GM18511 (cell line): Measurements from ENCODE around the gene PAQR7.

ENCODE experiments used
- ATAC-seq: cut with Tn5 transposase; IDR thresholded peaks from one replicate; pipeline ENCODE4 v1.9.1; 2021; ENCODE audit warnings: mild to moderate bottlenecking, moderate library complexity; ENCODE audit not compliant: unreplicated experiment

The PAQR7 gene

DNA sequence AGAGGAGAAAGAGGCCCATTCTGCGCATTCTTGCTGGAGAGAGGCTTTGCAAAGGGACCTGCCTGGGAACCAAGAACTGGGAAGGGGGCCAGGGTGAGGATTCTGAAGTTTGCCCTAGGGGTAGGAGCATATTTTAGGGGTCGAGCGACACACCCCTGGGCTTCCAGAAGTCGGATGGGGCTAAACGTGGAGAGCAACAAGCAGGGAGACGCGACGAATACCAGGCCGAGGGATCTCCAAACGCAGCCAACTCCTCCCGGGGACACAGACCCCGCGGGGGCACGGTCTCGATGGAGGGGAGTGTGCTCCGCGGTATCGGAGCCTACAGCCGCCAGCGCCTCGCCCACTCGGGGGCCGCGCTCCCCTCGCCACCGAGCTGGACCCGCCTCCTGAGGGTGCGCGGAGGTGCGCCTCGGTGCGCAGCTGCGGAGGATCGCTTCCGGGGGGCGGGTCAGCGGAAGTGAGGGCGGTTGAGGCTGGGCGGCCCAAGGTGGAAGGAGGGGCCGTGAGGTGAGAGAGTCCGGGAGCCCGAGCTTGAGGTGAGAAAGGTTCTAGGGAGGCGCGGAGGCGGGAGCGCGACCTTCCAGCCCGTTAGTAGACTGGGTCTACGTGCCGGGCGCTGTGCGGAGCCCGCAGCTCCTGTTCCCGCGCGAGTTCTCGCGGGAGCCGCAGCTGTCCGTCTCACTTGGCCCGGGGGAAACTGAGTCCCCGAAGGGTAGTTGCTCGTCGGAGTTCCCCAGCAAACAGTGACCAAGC is 55.8 kb downstream of the PAQR7 start, which contains the start of gene MTFR1L:
MTFR1L (plus strand) TSS at position 464 of the 756 bp plus-strand sequence. CDS start 3,151 bp downstream, outside the sequence.
- peak; percentile 86 for ATAC-seq

DNA sequence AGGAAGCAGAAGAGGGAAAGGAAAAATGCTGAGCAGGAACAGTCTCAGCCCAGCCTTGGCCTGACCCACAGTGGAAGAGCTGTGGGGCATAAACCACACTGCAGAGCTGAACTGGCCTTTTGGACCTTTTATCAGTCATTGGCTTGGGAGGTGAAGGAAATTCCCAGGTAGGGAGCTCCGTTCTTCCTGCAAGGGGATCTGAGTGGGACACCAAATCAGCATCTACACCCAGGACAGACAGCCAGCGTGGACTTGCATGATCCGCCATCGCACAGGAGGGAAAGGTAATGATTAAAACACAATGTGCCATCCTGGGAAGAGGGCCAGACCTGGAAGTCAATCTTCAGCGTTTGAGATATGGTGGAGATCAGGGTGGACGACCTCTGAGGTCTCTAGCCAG is 56.9 kb downstream of the PAQR7 start:
- no peak for ATAC-seq

DNA sequence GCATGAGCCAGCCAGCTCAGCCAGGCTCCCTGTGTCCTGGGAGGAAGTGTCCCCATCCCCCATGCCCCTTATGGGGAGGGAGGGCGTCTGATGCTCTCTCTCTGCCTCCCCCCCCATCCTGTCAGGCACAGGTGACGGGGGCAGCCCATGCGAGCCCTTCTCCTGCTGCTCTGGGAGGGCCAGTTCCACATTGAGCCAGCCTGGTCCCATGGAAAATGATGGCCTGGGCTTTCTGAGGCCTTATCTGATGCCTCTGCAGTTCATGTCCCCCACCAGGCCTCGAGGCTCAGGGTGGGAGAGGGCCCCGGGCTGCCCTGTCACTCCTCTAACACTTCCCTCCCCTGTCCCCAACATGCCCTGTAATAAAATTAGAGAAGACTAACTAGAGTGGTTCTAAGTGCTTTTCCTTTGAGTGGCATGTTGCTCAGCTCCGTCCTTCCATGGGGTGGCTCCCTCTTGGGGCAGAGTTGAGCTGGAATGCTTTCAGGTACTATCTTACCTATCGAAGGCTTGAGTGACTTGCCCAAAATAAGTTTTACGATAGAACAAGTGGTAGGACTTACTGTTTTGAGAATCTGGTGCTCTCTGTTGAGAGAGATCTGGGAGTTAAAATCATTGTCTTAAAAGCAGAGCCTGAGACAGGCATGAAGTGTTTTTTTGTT is 57.5 kb downstream of the PAQR7 start:
- no peak for ATAC-seq

DNA sequence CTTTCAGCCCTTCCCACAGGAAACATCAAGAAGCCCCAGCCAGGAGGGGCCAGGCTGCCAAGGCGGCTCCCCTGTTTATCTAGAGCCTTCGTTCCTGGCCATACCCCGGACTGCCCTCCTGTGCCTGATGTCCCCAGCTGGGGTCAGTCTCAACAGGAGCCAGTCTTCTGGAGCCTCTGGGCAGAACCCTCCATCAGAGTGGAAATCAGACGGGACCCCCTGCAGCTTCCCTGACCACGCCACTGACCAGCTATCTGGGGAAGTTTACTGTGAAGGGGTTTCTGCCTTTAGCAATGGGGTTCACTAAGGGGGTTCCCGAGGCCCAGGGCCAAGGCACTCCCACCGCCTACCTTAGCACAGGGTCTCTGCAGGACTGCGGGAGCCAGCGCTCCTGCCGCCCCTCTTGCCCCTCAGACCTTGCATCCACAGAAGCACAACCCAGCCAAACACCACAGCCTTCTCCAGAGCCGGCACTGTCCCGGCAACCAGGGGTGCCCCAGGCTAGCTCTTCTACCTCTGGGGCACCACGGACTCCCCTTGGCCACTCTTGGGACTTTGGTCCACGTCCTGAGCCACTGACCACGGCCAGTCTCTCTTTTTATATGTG is 59.3 kb downstream of the PAQR7 start:
- no peak for ATAC-seq

DNA sequence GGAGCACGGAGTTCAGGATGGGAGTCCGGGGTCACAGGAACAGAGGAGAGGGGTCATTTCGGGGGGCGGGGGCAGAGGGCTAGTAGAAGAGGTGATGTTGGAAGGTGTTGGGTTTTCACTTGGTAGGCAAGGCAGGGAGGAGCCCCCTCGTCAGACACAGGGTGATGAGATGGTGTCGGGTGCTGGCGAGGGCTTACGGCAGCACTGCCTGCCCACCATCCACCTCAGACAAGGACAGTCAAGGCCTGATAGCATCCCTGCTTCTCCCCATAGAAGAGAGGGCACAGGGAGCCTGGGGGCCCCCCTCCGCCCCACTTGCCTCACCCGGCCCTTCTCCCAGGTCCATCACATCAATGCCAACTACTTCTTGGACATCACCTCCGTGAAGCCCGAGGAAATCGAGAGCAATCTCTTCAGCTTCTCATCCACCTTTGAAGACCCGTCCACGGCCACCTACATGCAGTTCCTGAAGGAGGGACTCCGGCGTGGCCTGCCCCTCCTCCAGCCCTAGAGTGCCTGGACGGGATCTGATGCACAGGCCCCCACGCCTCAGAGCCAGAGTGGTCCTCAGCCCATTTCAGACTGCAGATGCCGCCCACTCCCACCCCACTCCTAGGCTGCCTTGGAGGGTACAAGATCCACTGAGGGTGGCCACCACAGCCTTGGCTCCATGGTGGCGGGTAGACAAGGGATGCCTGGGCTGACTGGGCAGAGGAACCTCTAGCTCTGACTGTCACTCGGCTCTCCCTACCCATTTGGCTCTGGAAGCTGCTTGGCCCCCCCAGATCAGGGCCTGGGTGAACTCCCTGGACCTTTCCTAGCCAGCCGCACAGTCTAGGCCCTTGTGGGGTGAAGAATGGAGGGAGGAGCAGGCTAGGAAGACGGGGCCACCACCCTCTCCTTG is 60.0 kb downstream of the PAQR7 start:
- no peak for ATAC-seq

DNA sequence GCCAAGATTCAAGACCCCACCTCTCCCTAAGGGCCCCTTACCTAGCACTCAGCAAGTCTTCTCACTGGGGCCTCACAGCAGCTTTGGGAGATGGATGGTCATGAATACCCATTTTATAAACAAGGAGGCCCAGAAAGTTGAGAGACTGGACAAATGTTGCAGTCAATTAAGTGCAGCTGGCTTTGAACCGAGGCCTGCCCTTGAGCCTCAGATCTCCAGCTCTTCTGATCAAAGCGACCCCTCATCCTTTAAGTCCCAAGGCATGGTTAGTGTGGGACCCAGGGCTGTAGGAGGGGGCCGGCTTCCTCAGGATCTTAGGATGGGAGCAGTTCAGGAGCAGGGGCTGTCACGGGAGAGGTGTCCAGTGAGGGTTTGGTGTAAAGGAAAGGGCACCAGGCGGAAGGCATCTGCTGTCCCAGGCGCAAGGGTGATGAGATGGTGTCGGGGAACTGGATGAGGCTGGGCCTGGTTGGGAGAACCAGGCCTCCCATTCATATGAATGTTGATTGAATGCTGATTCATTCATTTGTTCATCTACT is 60.9 kb downstream of the PAQR7 start:
- no peak for ATAC-seq

DNA sequence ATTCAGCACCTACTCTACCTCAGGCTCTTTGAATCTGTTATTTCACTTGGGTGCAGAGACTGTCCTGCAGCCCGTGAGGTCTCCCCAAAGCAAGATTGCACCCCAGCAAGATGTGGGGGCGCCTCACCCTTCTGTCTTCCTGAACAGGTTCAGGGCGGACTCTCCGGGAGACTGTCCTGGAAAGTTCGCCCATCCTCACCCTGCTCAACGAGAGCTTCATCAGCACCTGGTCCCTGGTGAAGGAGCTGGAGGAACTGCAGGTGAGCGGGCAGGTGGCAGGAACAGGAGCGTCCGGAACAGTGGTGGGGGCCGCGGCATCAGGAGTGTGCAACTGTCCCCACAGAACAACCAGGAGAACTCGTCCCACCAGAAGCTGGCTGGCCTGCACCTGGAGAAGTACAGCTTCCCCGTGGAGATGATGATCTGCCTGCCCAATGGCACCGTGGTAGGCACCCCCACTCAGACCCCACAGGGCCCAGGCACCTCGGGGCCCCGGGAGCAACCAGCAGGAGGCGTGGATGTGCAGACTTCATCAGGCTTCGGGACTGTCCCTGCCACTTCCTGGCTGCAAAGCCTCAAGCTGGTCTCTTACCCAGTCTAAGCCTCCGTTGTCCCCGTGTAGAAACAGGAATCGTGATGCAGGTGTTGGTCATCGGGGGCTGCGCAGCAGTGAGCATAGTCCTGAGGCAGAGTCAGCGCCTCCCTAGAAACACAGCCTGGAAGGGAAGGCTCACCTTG is 61.6 kb downstream of the PAQR7 start:
- no peak for ATAC-seq

DNA sequence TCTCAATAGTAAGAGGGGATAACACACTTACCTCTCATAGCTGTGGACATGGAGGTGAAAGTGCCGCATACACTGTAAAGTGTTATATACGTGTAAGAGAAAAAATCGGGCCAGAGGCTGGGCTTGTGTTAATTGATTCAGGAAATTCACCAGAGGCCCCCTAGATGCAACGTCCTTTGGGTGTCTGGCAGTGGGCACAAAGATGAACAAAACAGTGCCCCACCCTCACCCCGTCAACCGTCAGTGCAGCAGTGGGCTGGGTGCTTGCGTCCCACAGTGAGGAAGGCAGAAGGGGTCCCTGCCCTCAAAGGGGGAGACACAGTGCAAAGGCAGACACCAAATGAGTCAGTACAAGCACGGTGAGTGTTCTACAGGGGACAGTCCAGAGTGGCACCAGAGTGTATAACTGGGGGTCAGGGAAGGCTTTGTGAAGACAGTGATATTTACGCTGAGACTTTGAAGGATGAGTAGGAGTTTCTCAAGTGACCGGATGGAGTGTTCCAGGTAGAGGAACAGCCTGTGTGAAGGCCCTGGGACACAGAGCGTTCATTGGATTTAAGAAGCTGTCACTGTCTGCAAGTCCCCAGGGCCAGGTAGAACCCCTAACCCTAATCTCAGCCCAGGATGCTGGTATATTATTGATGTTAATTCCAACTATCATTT is 62.3 kb downstream of the PAQR7 start:
- no peak for ATAC-seq
